OCI-LY3 (cell line): ENCODE data around the gene IL1A.

Experiments used
- H2AFZ ChIP-seq: fragments of 200-600, 300-600 bp; shearing (Covaris generic); 2 replicates; pipeline ENCODE4 v1.6.0; 2014; ENCODE audit warnings: antibody characterized with exemption, low read depth, low read length
- H3K27ac ChIP-seq: fragments of 200-600, 300-600 bp; sonication (generic); 2 replicates; pipeline ENCODE4 v1.5.1; 2014; ENCODE audit warnings: mild to moderate bottlenecking, low read length, moderate library complexity, mixed read lengths
- H3K27me3 ChIP-seq: fragments of 200-600, 300-600 bp; sonication (generic); 2 replicates; pipeline ENCODE4 v1.6.1; 2014; ENCODE audit warnings: low read depth, low read length, mixed read lengths
- H3K36me3 ChIP-seq: fragments of 200-600, 300-600 bp; sonication (generic); replicated peaks from 2 replicates; pipeline ENCODE3; 2014; ENCODE audit warnings: low read depth, low read length, mixed read lengths
- H3K4me1 ChIP-seq: fragments of 300-600, 200-600 bp; sonication (generic); 2 replicates; pipeline ENCODE4 v1.6.1; 2014; ENCODE audit warnings: low read length, mixed read lengths
- H3K4me2 ChIP-seq: fragments of 200-600, 300-600 bp; sonication (generic); 2 replicates; pipeline ENCODE4 v1.6.1; 2014; ENCODE audit warnings: low read length, mixed read lengths
- H3K4me3 ChIP-seq: fragments of 300-600, 200-600 bp; sonication (generic); 2 replicates; pipeline ENCODE4 v1.5.1; 2014; ENCODE audit warnings: antibody characterized with exemption, mild to moderate bottlenecking, low read length, moderate library complexity
- H3K79me2 ChIP-seq: fragments of 300-600, 200-600 bp; shearing (Covaris generic); 2 replicates; pipeline ENCODE4 v1.6.1; 2014; ENCODE audit warnings: mild to moderate bottlenecking, low read length, mixed read lengths
- H3K9ac ChIP-seq: fragments of 300-600, 200-600 bp; shearing (Covaris generic); 2 replicates; pipeline ENCODE4 v1.6.0; 2014; ENCODE audit warnings: mild to moderate bottlenecking, low read length, moderate library complexity
- H3K9me3 ChIP-seq: fragments of 200-600, 300-600 bp; shearing (Covaris generic); 2 replicates; pipeline ENCODE4 v1.6.1; 2014; ENCODE audit warnings: low read length, mixed read lengths; ENCODE audit not compliant: insufficient read depth
- H4K20me1 ChIP-seq: fragments of 200-600, 300-600 bp; sonication (generic); 2 replicates; pipeline ENCODE4 v1.6.1; 2016; ENCODE audit warnings: low read length, mixed read lengths; ENCODE audit not compliant: insufficient read depth
- EZH2phosphoT487 ChIP-seq: fragments of 200-600 bp; shearing (Covaris generic); IDR thresholded peaks from 2 replicates; pipeline ENCODE4 v1.6.1; 2018; ENCODE audit warnings: antibody characterized with exemption, mixed run types, low read depth
- TF ChIP-seq, protein P1 (sequence below): fragments of 200-600, 300-600 bp; sonication (generic); IDR thresholded peaks from 2 replicates; pipeline ENCODE4 v1.5.1; 2014; ENCODE audit warnings: antibody characterized with exemption, low read length, low read depth

IL1A gene

DNA sequence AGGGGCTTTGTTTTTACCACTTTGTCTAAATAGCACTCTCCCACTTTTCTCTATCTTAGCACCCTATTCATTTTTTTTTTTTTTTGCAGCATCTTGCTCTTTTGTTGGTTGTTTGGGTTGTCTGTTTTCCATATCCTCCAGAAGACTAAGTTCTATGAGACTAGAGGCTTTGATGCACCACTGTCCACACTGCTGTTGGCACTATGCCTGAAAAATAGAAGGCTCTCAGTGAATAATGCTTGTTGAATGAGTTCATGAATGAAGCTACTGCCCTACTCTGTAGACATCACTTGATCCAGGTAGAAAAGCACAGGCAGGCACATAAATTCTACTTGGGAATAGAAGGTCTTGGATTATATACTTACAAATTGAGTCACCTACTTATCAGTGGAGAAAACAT is 7.3 kb downstream of the IL1A start:
- TF ChIP-seq, protein P1, sequence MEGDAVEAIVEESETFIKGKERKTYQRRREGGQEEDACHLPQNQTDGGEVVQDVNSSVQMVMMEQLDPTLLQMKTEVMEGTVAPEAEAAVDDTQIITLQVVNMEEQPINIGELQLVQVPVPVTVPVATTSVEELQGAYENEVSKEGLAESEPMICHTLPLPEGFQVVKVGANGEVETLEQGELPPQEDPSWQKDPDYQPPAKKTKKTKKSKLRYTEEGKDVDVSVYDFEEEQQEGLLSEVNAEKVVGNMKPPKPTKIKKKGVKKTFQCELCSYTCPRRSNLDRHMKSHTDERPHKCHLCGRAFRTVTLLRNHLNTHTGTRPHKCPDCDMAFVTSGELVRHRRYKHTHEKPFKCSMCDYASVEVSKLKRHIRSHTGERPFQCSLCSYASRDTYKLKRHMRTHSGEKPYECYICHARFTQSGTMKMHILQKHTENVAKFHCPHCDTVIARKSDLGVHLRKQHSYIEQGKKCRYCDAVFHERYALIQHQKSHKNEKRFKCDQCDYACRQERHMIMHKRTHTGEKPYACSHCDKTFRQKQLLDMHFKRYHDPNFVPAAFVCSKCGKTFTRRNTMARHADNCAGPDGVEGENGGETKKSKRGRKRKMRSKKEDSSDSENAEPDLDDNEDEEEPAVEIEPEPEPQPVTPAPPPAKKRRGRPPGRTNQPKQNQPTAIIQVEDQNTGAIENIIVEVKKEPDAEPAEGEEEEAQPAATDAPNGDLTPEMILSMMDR: no peak
- no peak for TF ChIP-seq EZH2phosphoT487
- no peaks in the 10 kb centered on the region for H3K27me3 ChIP-seq
- H3K4me1 ChIP-seq: peaks cover 16% of the 10 kb centered on the region
- H3K9ac ChIP-seq: no peak overlapping the region
- no peak overlapping the region for H3K27ac ChIP-seq
- H2AFZ ChIP-seq: no peak overlapping the region
- H4K20me1 ChIP-seq: no peaks in the 10 kb centered on the region
- H3K9me3 ChIP-seq: no peaks in the 10 kb centered on the region
- H3K36me3 ChIP-seq: peaks cover 17% of the 10 kb centered on the region
- H3K79me2 ChIP-seq: no peaks in the 10 kb centered on the region
- no peak overlapping the region for H3K4me3 ChIP-seq
- H3K4me2 ChIP-seq: no peak overlapping the region

DNA sequence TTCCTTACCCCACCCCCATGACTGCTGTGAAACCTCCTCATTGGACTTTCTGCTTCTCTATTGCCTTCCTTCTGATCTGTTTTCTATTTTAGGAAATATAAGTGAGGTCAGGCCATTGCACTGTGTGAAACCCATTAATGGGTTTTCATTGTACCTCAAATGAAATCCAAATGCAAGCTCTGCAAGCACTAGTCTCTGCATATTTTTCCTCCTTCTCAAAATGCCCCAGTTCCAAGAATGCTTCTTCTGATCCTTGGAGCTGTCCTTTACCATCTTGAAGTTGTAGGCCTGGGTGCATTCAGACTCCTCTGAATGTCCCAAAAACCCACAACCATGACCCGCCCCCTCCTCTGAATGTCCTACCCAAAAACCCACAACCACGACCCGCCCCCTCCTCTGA is 8.2 kb downstream of the IL1A start:
- Histone ChIP-seq H3K9ac (no peak overlapping the region), H4K20me1 (no peaks in the 10 kb centered on the region), H3K36me3 (peaks cover 11% of the 10 kb centered on the region), H3K9me3 (no peaks in the 10 kb centered on the region), H3K4me2 (no peak overlapping the region), H3K4me1 (peaks cover 7% of the 10 kb centered on the region), H3K79me2 (no peaks in the 10 kb centered on the region), H3K4me3 (no peak overlapping the region), H3K27ac (no peak overlapping the region), H2AFZ (no peak overlapping the region), H3K27me3 (no peaks in the 10 kb centered on the region)
- TF ChIP-seq EZH2phosphoT487: no peak
- TF ChIP-seq, protein P1: no peak

DNA sequence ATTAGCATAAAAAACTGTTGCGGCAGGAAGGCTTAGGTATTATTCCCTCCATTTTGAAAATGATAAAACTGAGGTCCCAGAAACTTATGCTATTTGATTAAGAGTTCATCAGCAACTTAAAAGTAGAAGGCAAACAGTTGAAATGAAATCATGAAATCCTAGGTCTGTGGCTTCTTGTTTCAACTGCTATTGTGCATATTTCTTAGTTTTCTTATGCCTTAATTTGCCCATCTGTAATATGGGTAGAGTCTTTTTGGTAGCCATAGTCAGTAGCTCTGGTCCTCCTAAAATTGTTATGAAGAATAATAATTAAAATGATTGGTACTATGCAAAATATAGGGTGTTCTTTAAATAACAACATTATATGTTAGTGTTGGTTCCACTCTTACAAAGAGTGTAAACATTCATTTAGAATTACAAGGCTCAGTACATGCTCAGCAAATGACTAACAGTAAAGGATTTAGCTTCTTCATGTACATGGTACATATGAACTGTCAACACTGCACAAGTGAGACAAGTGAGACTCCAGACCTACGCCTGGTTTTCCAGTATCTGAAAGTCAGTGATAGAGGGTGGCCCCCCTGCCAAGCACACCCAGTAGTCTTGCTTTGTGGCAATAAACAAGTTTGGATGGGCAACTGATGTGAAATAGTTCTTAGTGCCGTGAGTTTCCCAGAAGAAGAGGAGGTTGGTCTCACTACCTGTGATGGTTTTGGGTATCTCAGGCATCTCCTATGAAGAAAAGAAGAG is 9.6 kb downstream of the IL1A start:
- Histone ChIP-seq H2AFZ (no peak overlapping the region), H3K9me3 (no peaks in the 10 kb centered on the region), H3K27ac (no peak overlapping the region), H3K27me3 (no peaks in the 10 kb centered on the region), H3K79me2 (no peaks in the 10 kb centered on the region), H3K4me3 (no peak overlapping the region), H3K36me3 (peaks cover 11% of the 10 kb centered on the region), H3K4me2 (no peak overlapping the region), H3K4me1 (peaks cover 7% of the 10 kb centered on the region), H4K20me1 (no peaks in the 10 kb centered on the region), H3K9ac (no peak overlapping the region)
- TF ChIP-seq, protein P1: no peak
- no peak for TF ChIP-seq EZH2phosphoT487

DNA sequence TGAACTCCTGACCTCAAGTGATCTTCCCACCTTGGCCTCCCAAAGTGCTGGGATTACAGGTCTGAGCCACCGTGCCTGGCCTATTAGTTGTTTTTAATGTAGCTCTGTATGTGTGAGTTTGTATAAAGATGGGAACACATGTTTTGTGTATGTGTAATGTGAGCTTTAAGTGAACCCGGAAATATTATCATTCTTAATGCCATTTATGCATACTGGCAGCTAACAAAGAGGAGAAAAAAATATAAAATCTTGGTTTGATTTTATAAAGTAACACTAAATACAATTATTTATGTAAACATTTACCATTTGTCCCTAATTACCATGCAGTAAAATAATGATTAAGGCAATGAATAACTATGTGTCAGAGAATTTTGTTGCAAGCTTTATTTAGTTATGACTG is 10.7 kb downstream of the IL1A start:
- no peak overlapping the region for H3K9ac ChIP-seq
- H3K27me3 ChIP-seq: no peaks in the 10 kb centered on the region
- H3K9me3 ChIP-seq: no peaks in the 10 kb centered on the region

More for the DNA sequence above, 10.7 kb downstream of the IL1A start:
- Histone ChIP-seq H3K27ac (no peak overlapping the region), H3K4me3 (no peak overlapping the region), H3K36me3 (peaks cover 11% of the 10 kb centered on the region), H4K20me1 (no peaks in the 10 kb centered on the region), H3K79me2 (no peaks in the 10 kb centered on the region), H2AFZ (no peak overlapping the region), H3K4me2 (no peak overlapping the region), H3K4me1 (peaks cover 7% of the 10 kb centered on the region)
- TF ChIP-seq EZH2phosphoT487: no peak
- TF ChIP-seq, protein P1: no peak
